ENCODE results near the gene KRTAP10-5. TPM values are rescaled to one million over a fixed set of nuclear protein-coding genes. Genes with fewer than 3 reads are reported as not detected.
"Not testable (repeated sequence)": the region's sequence is repeated elsewhere in the genome, so short reads cannot be mapped to it uniquely, and the experiment has no call there.

KRTAP10-5 gene
- total RNA-seq, 1 donor from 2014 or later: not detected

- DNase-seq (ENCODE audit: low read depth in 2 of 2): not testable (repeated sequence)
Measured at GRCh38 chr21:44590897-44591800, 10.7 kb upstream of the KRTAP10-5 start.

- no peak for DNase-seq (ENCODE audit: low read depth in 2 of 2)
Measured at GRCh38 chr21:44590311-44590721, 9.9 kb upstream of the KRTAP10-5 start.

GRCh38 chr21:44589586-44590305, 9.3 kb upstream of the KRTAP10-5 start:
- no peak for DNase-seq (ENCODE audit: low read depth in 2 of 2)

- no peak for DNase-seq (ENCODE audit: low read depth in 2 of 2)
Measured at GRCh38 chr21:44589094-44589493, 8.7 kb upstream of the KRTAP10-5 start.

- DNase-seq (ENCODE audit: low read depth in 2 of 2): no peak
Measured at GRCh38 chr21:44585892-44586291, 5.5 kb upstream of the KRTAP10-5 start.

- DNase-seq (ENCODE audit: low read depth in 2 of 2): no peak
Measured at GRCh38 chr21:44583800-44584147, 3.4 kb upstream of the KRTAP10-5 start.

- DNase-seq (ENCODE audit: low read depth in 2 of 2): no peak
Measured at GRCh38 chr21:44583089-44583799, 2.8 kb upstream of the KRTAP10-5 start.

GRCh38 chr21:44582055-44582454, 1.7 kb upstream of the KRTAP10-5 start:
- DNase-seq (ENCODE audit: low read depth in 2 of 2): no peak

GRCh38 chr21:44581158-44581557, 754 bp upstream of the KRTAP10-5 start:
- no peak for DNase-seq (ENCODE audit: low read depth in 2 of 2)

GRCh38 chr21:44579833-44580144, 615 bp downstream of the KRTAP10-5 start:
- no peak for DNase-seq (ENCODE audit: low read depth in 2 of 2)

- no peak for DNase-seq (ENCODE audit: low read depth in 2 of 2)
Measured at GRCh38 chr21:44579056-44579832, 1.2 kb downstream of the KRTAP10-5 start.

- no peak for DNase-seq (ENCODE audit: low read depth in 2 of 2)
Measured at GRCh38 chr21:44578371-44579055, 1.9 kb downstream of the KRTAP10-5 start.

- no peak for DNase-seq (ENCODE audit: low read depth in 2 of 2)
Measured at GRCh38 chr21:44576025-44576420, 4.4 kb downstream of the KRTAP10-5 start.

GRCh38 chr21:44575307-44576024, 4.9 kb downstream of the KRTAP10-5 start:
- no peak for DNase-seq (ENCODE audit: low read depth in 2 of 2)

GRCh38 chr21:44574457-44575306, 5.7 kb downstream of the KRTAP10-5 start:
- no peak for DNase-seq (ENCODE audit: low read depth in 2 of 2)

- DNase-seq (ENCODE audit: low read depth in 2 of 2): not testable (repeated sequence)
Measured at GRCh38 chr21:44573630-44574456, 6.6 kb downstream of the KRTAP10-5 start, which contains the start of gene KRTAP10-4. KRTAP10-4 (plus strand) TSS chr21:44573729; CDS start chr21:44573759, 30 bp downstream.

- no peak for DNase-seq (ENCODE audit: low read depth in 2 of 2)
Measured at GRCh38 chr21:44572959-44573583, 7.3 kb downstream of the KRTAP10-5 start.
